Erythroblast (primary cell): ENCODE results near the gene CYREN.

Experiments
- GATA1 ChIP-seq: IDR thresholded peaks from 2 replicates; pipeline ENCODE4 v1.6.1; 2011; ENCODE audit warnings: low read depth, mild to moderate bottlenecking, control low read depth, low read length, moderate library complexity
- POLR2A ChIP-seq: IDR thresholded peaks from 2 replicates; pipeline ENCODE4 v1.6.1; 2011; ENCODE audit warnings: mild to moderate bottlenecking, low read length

DNA sequence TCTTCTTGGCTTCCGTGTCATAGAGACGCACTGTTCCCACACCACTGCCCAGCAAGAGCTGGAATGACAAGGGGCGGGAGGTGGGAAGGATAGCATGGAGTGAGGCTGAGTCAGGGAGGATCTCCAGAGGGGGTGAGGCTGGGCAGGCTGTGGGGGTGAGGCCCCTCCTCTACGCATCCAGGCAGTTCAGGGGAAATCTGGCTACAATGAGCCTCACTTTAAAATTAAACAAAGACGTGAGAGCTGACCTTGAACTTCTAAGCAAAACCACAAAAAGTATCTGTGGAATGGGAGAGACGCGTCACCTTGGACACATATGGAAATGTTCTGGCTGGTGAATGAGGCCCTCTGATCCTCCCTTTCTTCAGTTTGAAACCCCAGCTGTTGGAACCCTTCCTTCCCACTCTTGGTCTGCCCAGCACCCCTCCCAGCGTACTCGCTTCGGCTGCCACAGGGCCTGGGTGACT, 23.1 kb upstream of the CYREN start:
- no peak for TF ChIP-seq POLR2A
- no peak for TF ChIP-seq GATA1
